Right atrium auricular region (tissue), 2 donors: Measurements from ENCODE around the gene CFAP92. TPM values are rescaled to one million over a fixed set of nuclear protein-coding genes. Genes with fewer than 3 reads are reported as not detected.

Experiments used
- DNase-seq: peaks from one replicate; pipeline ENCODE4 v3.0.0-alpha.2; 2019; ENCODE audit warnings: low spot score
- H3K27ac ChIP-seq, 2 donors: fragments of 200-600 bp; sonication (generic); 1 replicate in 1 of 2; 2 replicates in 1 of 2; pipeline ENCODE4 v1.5.1; 2016 to 2019
- H3K27me3 ChIP-seq, 2 donors: fragments of 200-600 bp; sonication (generic); one replicate each; pipeline versions ENCODE4 v1.5.1 to v1.6.0; 2017 to 2019
- H3K36me3 ChIP-seq: fragments of 200-600 bp; sonication (generic); one replicate; pipeline ENCODE4 v1.5.1; 2016
- H3K4me1 ChIP-seq, 2 donors: fragments of 200-600 bp; sonication (generic); one replicate each; pipeline versions ENCODE4 v1.5.1 to v1.6.0; 2017 to 2019
- H3K4me3 ChIP-seq, 2 donors: fragments of 200-600 bp; sonication (generic); 1 replicate in 1 of 2; 2 replicates in 1 of 2; pipeline ENCODE4 v1.5.1; 2017 to 2019; ENCODE audit warnings: mild to moderate bottlenecking in 1 of 2, moderate library complexity in 1 of 2
- H3K9me3 ChIP-seq, 2 donors: fragments of 200-600 bp; sonication (generic); one replicate each; pipeline ENCODE4 v1.5.1; 2019
- CTCF ChIP-seq, 2 donors: fragments of 200-600 bp; sonication (generic); IDR thresholded peaks; one replicate each; pipeline ENCODE4 v1.5.1; 2019; ENCODE audit warnings: antibody characterized with exemption in 2 of 2
- total RNA-seq, 2 donors: library from RNA; depleted of rRNA; stranded (reverse); fragments of >200 nt; gene quantifications; one replicate each; pipeline ENCODE4 v1.1.0, GENCODE V29; 2016

Gene CFAP92
- total RNA-seq, 2 donors from 2014 or later: not detected

- H3K27ac ChIP-seq: no peak overlapping the region
- no peaks in the 10 kb centered on the region for H3K4me1 ChIP-seq
- H3K4me3 ChIP-seq: no peak overlapping the region
- no peak for DNase-seq
- H3K9me3 ChIP-seq: no peaks in the 10 kb centered on the region
- no peaks in the 10 kb centered on the region for H3K27me3 ChIP-seq
- H3K36me3 ChIP-seq: no peaks in the 10 kb centered on the region
- no peak for TF ChIP-seq CTCF (IDR thresholded peaks at IDR 0.05)
These were observed 39.3 kb upstream of the CFAP92 start for GRCh38 chr3:129033151-129033550.

- Histone ChIP-seq H3K4me3 (no peak overlapping the region), H3K9me3 (no peaks in the 10 kb centered on the region), H3K4me1 (no peaks in the 10 kb centered on the region), H3K36me3 (no peaks in the 10 kb centered on the region), H3K27ac (no peak overlapping the region), H3K27me3 (no peaks in the 10 kb centered on the region)
- DNase-seq: no peak
- TF ChIP-seq CTCF (IDR thresholded peaks at IDR 0.05): no peak
These were observed 38.8 kb upstream of the CFAP92 start for GRCh38 chr3:129032716-129033115.

GRCh38 chr3:129031476-129032215 lies 37.8 kb upstream of the CFAP92 start:
- Histone ChIP-seq H3K27me3 (no peaks in the 10 kb centered on the region), H3K4me3 (no peak overlapping the region), H3K27ac (no peak overlapping the region), H3K36me3 (no peaks in the 10 kb centered on the region), H3K9me3 (no peaks in the 10 kb centered on the region), H3K4me1 (peaks cover 0 to 7% of the 10 kb centered on the region in 2 donors)
- no peak for DNase-seq
- no peak for TF ChIP-seq CTCF (IDR thresholded peaks at IDR 0.05)

GRCh38 chr3:129030611-129031010 lies 36.7 kb upstream of the CFAP92 start:
- peaks cover 0 to 18% of the 10 kb centered on the region in 2 donors for H3K4me1 ChIP-seq
- H3K27ac ChIP-seq: no peak overlapping the region
- H3K4me3 ChIP-seq: no peak overlapping the region
- no peaks in the 10 kb centered on the region for H3K9me3 ChIP-seq
- TF ChIP-seq CTCF (IDR thresholded peaks at IDR 0.05): no peak
- no peaks in the 10 kb centered on the region for H3K36me3 ChIP-seq
- DNase-seq: no peak
- H3K27me3 ChIP-seq: no peaks in the 10 kb centered on the region

- Histone ChIP-seq H3K36me3 (no peaks in the 10 kb centered on the region), H3K27me3 (no peaks in the 10 kb centered on the region), H3K9me3 (no peaks in the 10 kb centered on the region), H3K4me3 (no peak overlapping the region), H3K27ac (no peak overlapping the region), H3K4me1 (peaks cover 0 to 34% of the 10 kb centered on the region in 2 donors)
- no peak for TF ChIP-seq CTCF (IDR thresholded peaks at IDR 0.05)
- DNase-seq: no peak
These were observed 35.0 kb upstream of the CFAP92 start for GRCh38 chr3:129028866-129029265.

- no peak for DNase-seq
- Histone ChIP-seq H3K27ac (peak overlapping the region; percentile 3 to 72), H3K4me1 (peaks cover 0 to 43% of the 10 kb centered on the region in 2 donors), H3K36me3 (no peaks in the 10 kb centered on the region), H3K27me3 (no peaks in the 10 kb centered on the region), H3K9me3 (no peaks in the 10 kb centered on the region), H3K4me3 (peak overlapping the region; percentile 48 to 60)
- TF ChIP-seq CTCF (IDR thresholded peaks at IDR 0.05): no peak
These were observed 33.6 kb upstream of the CFAP92 start for GRCh38 chr3:129027544-129027880.
